Stomach smooth muscle (tissue), 2 donors: ENCODE results near the gene DCLRE1C.
"Not testable (repeated sequence)": the region's sequence is repeated elsewhere in the genome, so short reads cannot be mapped to it uniquely, and the experiment has no call there.

Experiments used
- H3K27ac ChIP-seq: one replicate; pipeline ENCODE4 v1.7.0; 2013; ENCODE audit warnings: mild to moderate bottlenecking, low read length, inconsistent platforms
- H3K27me3 ChIP-seq, 2 donors: one replicate each; pipeline ENCODE4 v1.7.0; 2013; ENCODE audit warnings: low read length in 2 of 2; ENCODE audit not compliant: insufficient read depth in 2 of 2, control insufficient read depth in 1 of 2
- H3K36me3 ChIP-seq, 2 donors: one replicate each; pipeline ENCODE4 v1.7.0; 2013; ENCODE audit warnings: low read length in 2 of 2; ENCODE audit not compliant: control insufficient read depth in 2 of 2, insufficient read depth in 2 of 2
- H3K4me1 ChIP-seq: one replicate; pipeline ENCODE4 v1.7.0; 2013; ENCODE audit warnings: low read length; ENCODE audit not compliant: control insufficient read depth, insufficient read depth
- H3K4me3 ChIP-seq, 2 donors: one replicate each; pipeline ENCODE4 v1.7.0; 2013; ENCODE audit warnings: low read length in 2 of 2
- H3K9ac ChIP-seq, 2 donors: one replicate each; pipeline ENCODE4 v1.7.0; 2013; ENCODE audit warnings: low read length in 2 of 2, mild to moderate bottlenecking in 1 of 2
- H3K9me3 ChIP-seq, 2 donors: one replicate each; pipeline ENCODE4 v1.7.0; 2013; ENCODE audit warnings: low read length in 2 of 2; ENCODE audit not compliant: control insufficient read depth in 2 of 2
- donor health status: healthy.
- donor health status: Pancreatic carcinoma.

Gene DCLRE1C

DNA sequence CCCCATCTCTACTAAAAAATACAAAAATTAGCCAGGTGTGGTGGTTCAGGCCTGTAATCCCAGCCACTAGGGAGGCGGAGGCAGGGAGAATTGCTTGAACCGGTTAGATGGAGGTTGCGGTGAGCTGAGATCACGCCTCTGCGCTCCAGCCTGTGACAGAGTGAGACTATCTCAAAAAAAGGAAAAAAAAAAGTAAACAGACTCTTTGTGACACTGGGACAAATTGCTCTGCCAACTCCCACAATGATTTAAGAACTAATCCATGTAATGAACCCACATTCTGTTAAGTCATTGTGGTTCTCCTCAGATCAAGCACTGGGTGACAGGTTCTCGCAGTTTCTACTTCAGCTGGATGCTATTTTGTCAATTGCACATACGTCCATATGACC is 11.0 kb downstream of the DCLRE1C start:
- not testable (repeated sequence) for H3K4me1 ChIP-seq, H3K27me3 ChIP-seq, H3K27ac ChIP-seq, H3K4me3 ChIP-seq, H3K9ac ChIP-seq, H3K9me3 ChIP-seq
- peaks cover 15 to 18% of the 10 kb centered on the region in 2 donors for H3K36me3 ChIP-seq

DNA sequence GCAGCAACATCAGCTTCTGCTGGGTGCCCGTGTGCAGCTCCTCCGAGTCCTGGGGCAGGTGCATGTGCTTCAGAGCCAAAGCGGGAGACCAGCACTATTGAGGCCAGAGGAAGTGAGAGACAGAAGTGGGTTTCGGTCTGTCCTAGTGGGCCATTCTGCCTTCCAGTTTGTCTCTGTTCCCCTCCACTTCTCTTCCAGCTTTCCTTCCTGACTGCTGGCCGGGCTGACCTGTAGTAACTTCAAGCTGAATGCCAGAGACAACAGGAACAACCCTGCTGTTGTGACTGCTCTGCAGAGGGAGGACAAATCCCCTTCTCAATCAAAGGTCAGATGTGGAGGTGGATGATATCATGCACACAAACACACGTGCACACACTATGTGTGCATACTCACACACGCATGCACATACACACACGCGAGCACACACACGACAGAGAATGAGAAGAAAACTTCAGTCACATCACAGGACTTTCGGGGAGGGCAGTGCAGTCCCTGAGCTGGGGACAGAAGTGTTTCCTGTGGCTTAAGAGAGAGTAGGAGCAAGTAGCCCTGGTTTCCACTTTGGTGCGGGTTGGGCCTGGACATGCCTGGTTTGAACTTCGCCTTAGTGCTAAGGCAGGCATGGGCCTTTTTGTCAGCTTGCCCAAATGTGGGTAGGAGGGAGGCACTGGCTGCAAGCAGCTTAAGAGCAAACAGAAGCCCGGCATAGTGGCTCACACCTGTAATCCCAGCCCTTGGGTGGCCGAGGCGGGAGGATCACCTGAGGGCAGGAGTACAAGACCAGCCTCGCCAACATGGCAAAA is 11.5 kb downstream of the DCLRE1C start:
- not testable (repeated sequence) for H3K9ac ChIP-seq, H3K4me3 ChIP-seq, H3K27ac ChIP-seq, H3K4me1 ChIP-seq, H3K27me3 ChIP-seq, H3K9me3 ChIP-seq
- peaks cover 14 to 15% of the 10 kb centered on the region in 2 donors for H3K36me3 ChIP-seq

DNA sequence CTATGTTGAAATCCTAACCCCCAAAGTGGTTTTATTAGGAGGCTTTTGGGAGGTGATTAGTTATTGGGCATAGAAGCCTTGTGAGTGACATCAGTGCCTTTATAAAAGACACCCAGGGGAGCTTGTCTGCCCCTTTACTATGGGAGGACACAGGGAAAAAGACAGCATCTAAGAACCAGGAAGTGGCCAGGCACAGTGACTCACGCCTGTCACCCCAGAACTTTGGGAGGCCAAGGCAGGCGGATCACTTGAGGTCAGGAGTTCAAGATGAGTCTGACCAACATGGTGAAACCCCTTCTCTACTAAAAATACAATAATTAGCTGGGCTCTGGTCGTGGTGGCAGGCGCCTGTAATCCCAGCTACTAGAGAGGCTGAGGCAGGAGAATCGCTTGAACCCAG is 14.9 kb downstream of the DCLRE1C start:
- H3K27me3 ChIP-seq, H3K9me3 ChIP-seq, H3K4me3 ChIP-seq, H3K36me3 ChIP-seq, H3K9ac ChIP-seq, H3K4me1 ChIP-seq, H3K27ac ChIP-seq: not testable (repeated sequence)

DNA sequence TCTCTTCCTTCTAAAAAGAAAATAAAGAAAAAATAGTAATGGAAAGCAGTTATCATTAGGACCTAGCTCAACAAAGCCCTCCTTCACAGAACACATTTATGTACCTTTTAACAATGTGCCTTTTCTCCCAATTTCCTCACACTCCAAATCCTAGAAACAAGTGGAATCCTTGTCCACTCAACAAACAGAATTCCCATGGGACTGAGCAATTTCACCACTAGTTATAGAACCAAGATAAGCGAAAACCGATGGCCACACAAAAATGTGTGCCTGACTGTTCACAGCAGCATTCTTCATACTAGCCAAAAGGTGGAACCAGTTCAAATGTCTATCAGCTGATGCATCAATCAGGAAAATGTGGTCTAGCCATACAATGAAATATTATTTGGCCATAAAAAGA is 17.3 kb downstream of the DCLRE1C start:
- Histone ChIP-seq H3K9me3 (no peaks in the 10 kb centered on the region), H3K36me3 (peaks cover 2 to 8% of the 10 kb centered on the region in 2 donors), H3K4me3 (no peak overlapping the region), H3K9ac (no peak overlapping the region), H3K4me1 (no peaks in the 10 kb centered on the region), H3K27ac (no peak overlapping the region), H3K27me3 (no peaks in the 10 kb centered on the region)

DNA sequence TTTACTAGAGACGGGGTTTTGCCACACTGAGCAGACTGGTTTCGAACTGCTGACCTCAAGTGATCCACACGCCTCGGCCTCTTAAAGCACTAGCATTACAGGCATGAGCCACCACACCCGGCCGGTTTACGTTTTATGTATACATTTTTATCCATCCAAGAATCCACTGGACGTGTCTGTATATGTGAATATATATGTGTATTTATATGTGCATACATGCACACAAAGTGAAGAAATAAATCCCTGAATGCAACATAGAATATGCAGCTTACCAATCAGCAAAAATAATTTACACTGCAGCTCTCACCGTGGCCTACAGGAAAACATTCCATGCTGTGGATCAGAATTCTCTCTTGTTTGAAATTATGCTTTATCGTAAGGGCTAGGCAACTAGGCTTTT is 23.3 kb downstream of the DCLRE1C start:
- Histone ChIP-seq H3K9ac (no peak overlapping the region), H3K4me1 (no peaks in the 10 kb centered on the region), H3K9me3 (no peaks in the 10 kb centered on the region), H3K4me3 (no peak overlapping the region), H3K36me3 (peaks cover 23 to 24% of the 10 kb centered on the region in 2 donors), H3K27ac (no peak overlapping the region), H3K27me3 (no peaks in the 10 kb centered on the region)

DNA sequence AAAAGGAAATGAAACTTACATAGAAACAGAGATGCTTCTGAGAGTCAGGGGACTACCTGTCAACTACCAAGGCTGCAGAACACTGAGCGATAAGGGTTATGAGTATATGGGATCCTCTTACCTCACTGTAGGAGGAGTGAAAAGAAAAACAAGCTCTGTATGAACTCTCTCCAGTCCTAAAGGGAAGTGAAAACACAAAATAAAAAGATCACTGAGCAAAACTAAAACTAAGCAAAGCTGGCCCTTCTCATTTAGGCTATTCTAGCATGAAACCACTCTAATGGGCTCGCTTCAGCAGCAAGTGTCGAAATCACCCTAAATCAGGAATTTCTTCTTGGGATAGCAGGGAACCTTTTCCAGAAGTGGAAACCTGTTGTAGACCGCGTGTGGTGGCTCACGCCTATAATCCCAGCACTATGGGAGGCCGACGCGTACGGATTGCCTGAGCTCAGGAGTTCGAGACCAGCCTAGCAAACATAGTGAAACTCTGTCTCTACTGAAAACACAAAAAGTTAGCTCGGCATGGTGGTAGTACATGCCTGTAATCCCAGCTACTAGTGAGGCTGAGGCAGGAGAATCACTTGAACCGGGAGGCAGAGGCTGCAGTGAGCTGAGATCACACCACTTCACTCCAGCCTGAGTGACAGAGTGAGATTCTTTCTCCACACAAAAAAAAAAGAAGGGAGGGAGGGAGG is 27.0 kb downstream of the DCLRE1C start:
- peaks cover 31 to 33% of the 10 kb centered on the region in 2 donors for H3K36me3 ChIP-seq
- H3K4me3 ChIP-seq = no peak overlapping the region
- H3K27me3 ChIP-seq = no peaks in the 10 kb centered on the region
- H3K4me1 ChIP-seq = no peaks in the 10 kb centered on the region
- H3K9me3 ChIP-seq = no peaks in the 10 kb centered on the region
- H3K9ac ChIP-seq = no peak overlapping the region
- H3K27ac ChIP-seq = no peak overlapping the region

DNA sequence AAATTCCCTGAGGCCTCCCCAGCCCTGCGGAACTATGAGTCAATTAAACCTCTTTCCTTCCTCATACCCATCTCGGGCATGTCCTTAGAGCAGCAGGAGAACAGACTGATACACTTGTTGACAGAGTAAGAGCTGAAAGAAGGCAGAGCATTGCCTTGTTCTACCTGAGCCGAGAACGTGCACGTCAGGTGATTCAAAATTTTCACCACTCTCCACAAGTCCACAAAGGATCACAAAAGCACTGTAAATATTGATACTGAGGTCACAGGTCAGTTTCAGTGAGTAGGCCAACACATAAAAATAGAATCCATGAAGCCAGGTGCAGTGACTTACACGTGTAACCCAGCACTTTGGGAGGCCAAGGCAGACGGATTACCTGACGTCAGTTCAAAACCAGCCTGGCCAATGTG is 27.8 kb downstream of the DCLRE1C start:
- no peak overlapping the region for H3K9ac ChIP-seq
- no peak overlapping the region for H3K4me3 ChIP-seq
- H3K36me3 ChIP-seq = peaks cover 33 to 37% of the 10 kb centered on the region in 2 donors
- H3K27me3 ChIP-seq = no peaks in the 10 kb centered on the region
- no peaks in the 10 kb centered on the region for H3K4me1 ChIP-seq
- no peak overlapping the region for H3K27ac ChIP-seq
- no peaks in the 10 kb centered on the region for H3K9me3 ChIP-seq

DNA sequence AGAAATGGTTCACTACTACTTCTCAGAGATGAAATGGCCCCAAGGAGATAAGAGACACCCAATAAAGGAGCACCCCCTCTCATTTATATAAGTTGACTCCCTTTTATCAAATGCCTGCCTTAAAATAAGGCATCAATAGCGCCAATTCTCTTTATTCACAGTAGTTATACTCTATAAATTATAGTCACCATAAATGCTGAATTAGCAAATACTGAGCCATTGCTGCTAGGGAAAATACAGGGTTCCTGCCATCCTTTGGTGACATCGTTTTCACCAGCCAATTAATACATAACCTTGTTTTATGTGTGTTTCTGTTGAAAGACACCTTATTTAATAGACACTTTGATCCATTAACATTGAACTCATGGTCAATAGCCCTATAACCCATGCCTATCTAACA is 28.6 kb downstream of the DCLRE1C start:
- no peak overlapping the region for H3K4me3 ChIP-seq
- no peak overlapping the region for H3K9ac ChIP-seq
- H3K9me3 ChIP-seq = no peaks in the 10 kb centered on the region
- no peak overlapping the region for H3K27ac ChIP-seq
- H3K36me3 ChIP-seq = peaks cover 28 to 33% of the 10 kb centered on the region in 2 donors
- H3K27me3 ChIP-seq = no peaks in the 10 kb centered on the region
- H3K4me1 ChIP-seq = no peaks in the 10 kb centered on the region

DNA sequence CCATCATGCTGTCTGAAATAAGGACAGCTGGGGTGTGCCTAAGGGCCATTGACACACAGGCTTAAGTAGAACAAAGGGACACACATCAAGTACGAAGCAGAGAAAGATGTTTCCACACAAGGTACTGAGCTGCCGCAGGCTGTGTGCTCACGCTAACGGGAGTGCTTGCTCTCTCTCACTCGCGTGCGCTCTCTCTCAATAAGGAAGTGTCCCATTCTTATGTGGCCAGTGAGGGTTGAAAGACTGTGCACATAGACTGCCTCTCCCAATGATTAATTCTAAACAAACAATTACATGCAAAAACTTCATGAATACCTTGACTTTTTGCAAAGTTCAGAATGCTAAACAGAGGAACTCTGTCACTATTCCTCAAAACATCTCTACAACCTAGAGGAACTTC is 29.9 kb downstream of the DCLRE1C start:
- no peaks in the 10 kb centered on the region for H3K9me3 ChIP-seq
- no peak overlapping the region for H3K9ac ChIP-seq
- H3K4me1 ChIP-seq = no peaks in the 10 kb centered on the region
- H3K36me3 ChIP-seq = peaks cover 33 to 43% of the 10 kb centered on the region in 2 donors
- no peaks in the 10 kb centered on the region for H3K27me3 ChIP-seq
- H3K4me3 ChIP-seq = no peak overlapping the region
- H3K27ac ChIP-seq = no peak overlapping the region

DNA sequence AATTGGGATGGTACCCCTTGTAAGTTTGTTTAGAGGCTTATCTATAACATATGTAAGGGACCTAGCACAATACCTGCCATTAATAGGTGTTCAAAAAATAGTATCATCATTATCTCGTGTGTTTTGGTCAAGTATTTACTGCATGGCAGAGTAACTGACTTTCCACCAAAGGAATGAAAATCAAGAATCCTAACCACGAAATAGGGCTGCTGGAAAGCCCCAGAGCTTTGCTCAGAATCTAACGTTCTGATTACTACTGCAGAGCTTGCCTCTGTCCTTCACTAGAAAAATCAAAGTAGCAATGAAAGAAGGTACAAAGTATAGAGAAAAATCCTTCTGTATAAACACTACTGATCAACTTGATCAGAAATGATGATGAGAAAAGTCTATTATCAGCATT is 34.9 kb downstream of the DCLRE1C start:
- H3K4me1 ChIP-seq = no peaks in the 10 kb centered on the region
- peaks cover 2 to 8% of the 10 kb centered on the region in 2 donors for H3K9me3 ChIP-seq
- peaks cover 27 to 56% of the 10 kb centered on the region in 2 donors for H3K36me3 ChIP-seq
- H3K27me3 ChIP-seq = no peaks in the 10 kb centered on the region
- no peak overlapping the region for H3K9ac ChIP-seq
- H3K27ac ChIP-seq = no peak overlapping the region
- no peak overlapping the region for H3K4me3 ChIP-seq

DNA sequence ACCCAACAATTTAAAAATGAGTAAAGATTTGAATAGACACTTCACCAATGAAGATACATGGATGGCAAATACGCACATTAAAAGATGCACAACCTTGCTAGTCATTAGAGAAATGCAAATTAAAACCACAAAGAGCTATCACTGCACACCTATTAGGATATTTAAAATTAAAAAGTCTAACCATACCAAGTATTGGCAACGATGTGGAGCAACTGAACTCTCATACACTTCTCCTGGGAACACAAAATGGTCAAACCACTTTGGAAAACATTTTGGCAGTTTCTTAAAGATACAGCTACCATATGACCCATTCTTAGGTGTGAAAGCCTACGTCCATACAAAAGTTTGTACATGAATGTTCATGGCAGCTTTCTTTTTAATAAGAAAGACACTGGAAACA is 36.1 kb downstream of the DCLRE1C start:
- H3K27ac ChIP-seq = no peak overlapping the region
- H3K36me3 ChIP-seq = peaks cover 23 to 48% of the 10 kb centered on the region in 2 donors
- H3K27me3 ChIP-seq = no peaks in the 10 kb centered on the region
- no peak overlapping the region for H3K9ac ChIP-seq
- peaks cover 2 to 8% of the 10 kb centered on the region in 2 donors for H3K9me3 ChIP-seq
- H3K4me3 ChIP-seq = no peak overlapping the region
- H3K4me1 ChIP-seq = no peaks in the 10 kb centered on the region
